Measurements from ENCODE around the gene SHB. TPM values are rescaled to one million over a fixed set of nuclear protein-coding genes. Genes with fewer than 3 reads are reported as not detected.

Gene SHB
- total and polyA plus RNA-seq, 10 donors, result 1.2 to 20.5 (median 7.1) TPM

DNA sequence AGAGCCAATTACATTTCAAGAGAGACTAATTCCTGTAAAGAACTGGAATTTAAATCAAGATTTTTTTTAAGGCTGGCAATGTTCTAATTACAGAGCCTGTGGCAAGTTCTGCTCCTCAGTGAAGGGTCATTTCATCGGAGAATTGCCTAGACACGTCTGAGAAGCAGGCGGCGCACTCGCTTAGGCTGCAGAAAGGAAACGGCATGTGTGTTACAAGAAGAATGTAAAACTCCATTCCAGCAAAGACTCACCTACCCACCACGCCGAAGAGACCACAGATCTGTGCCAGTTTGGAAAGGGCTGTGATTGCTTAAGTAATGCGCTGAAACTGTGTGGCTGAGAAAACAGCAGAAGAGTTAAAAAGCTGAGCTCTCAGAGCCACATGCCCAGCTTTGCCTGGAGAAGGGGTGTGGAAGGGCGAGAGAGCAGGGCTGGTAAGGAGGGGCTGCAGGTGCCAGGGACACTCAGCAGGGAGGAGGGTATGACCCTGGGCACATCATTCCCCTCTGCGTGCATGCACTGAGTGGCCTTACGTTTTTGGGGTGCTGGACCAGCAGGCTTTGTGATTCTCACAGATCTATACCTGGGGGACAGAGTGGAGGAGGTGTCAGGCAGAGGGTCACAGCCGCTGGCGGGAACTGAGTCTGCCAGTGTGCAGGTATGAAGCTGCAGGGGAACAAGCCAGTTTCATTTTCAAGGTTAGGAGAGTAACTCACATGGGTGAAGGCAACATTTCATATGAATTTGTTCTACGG, 147.3 kb downstream of the SHB start:
- peak; percentile 53 for DNase-seq
- H3K4me3 ChIP-seq, result no peak overlapping the region
- H3K36me3 ChIP-seq, result no peaks in the 10 kb centered on the region
- 85 to 93% (median 89%) methylated on average over 13 to 15 of the region's 15 CpGs for WGBS, 5 donors
- peaks cover 0 to 27% (median 10%) of the 10 kb centered on the region in 6 donors for H3K4me1 ChIP-seq
- TF ChIP-seq POLR2AphosphoS5 (IDR thresholded peaks at IDR 0.05) (no peak), POLR2A (IDR thresholded peaks at IDR 0.05) (no peak)
- TF ChIP-seq, protein P1, sequence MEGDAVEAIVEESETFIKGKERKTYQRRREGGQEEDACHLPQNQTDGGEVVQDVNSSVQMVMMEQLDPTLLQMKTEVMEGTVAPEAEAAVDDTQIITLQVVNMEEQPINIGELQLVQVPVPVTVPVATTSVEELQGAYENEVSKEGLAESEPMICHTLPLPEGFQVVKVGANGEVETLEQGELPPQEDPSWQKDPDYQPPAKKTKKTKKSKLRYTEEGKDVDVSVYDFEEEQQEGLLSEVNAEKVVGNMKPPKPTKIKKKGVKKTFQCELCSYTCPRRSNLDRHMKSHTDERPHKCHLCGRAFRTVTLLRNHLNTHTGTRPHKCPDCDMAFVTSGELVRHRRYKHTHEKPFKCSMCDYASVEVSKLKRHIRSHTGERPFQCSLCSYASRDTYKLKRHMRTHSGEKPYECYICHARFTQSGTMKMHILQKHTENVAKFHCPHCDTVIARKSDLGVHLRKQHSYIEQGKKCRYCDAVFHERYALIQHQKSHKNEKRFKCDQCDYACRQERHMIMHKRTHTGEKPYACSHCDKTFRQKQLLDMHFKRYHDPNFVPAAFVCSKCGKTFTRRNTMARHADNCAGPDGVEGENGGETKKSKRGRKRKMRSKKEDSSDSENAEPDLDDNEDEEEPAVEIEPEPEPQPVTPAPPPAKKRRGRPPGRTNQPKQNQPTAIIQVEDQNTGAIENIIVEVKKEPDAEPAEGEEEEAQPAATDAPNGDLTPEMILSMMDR (IDR thresholded peaks at IDR 0.05 in 8 of 11, conservative IDR thresholded peaks at IDR 0.05 in 3 of 11), result no peak
- H3K9me3 ChIP-seq, result no peaks in the 10 kb centered on the region
- H3K27ac ChIP-seq, result no peak overlapping the region
- no peaks in the 10 kb centered on the region for H3K27me3 ChIP-seq (replicated peaks in 1 of 7)
- intact Hi-C loops (cut with DNase I; ENCODE audit: low total_unique reads), result no loop called here

DNA sequence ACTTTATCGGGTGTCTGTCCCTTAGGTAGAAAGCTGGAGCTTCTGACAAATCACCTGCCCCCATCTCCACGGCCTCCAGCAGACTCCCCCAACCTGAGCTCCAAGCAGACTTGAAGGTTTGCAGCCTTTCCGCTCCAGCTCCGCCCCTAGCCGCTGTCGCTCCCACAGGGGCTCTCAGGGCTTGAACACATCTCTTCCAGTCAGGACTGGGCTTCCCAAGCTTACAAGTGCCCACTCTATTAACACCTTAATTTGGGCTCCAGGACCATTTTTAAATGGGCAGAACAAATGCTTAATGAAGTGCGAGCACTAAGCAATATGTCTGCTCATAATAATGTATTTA, 147.9 kb downstream of the SHB start:
- intact Hi-C loops (cut with DNase I; ENCODE audit: low total_unique reads), result no loop called here
- DNase-seq, result peak; percentile 38
- no peaks in the 10 kb centered on the region for H3K27me3 ChIP-seq (replicated peaks in 1 of 7)
- H3K4me3 ChIP-seq, result no peak overlapping the region
- H3K9me3 ChIP-seq, result no peaks in the 10 kb centered on the region
- TF ChIP-seq POLR2A (IDR thresholded peaks at IDR 0.05), result no peak
- TF ChIP-seq, protein P1 (IDR thresholded peaks at IDR 0.05 in 8 of 11, conservative IDR thresholded peaks at IDR 0.05 in 3 of 11), result no peak
- no peak for TF ChIP-seq POLR2AphosphoS5 (IDR thresholded peaks at IDR 0.05)
- no peak overlapping the region for H3K27ac ChIP-seq
- WGBS, 5 donors, result 88 to 97% (median 91%) methylated on average over 7 of the region's 7 CpGs
- H3K36me3 ChIP-seq, result no peaks in the 10 kb centered on the region
- peaks cover 0 to 27% (median 14%) of the 10 kb centered on the region in 6 donors for H3K4me1 ChIP-seq

GRCh38 chr9:37920471-37921167, 148.4 kb downstream of the SHB start:
- Histone ChIP-seq H3K4me3 (no peak overlapping the region), H3K27ac (no peak overlapping the region), H3K27me3 (replicated peaks in 1 of 7) (no peaks in the 10 kb centered on the region), H3K36me3 (no peaks in the 10 kb centered on the region), H3K9me3 (no peaks in the 10 kb centered on the region), H3K4me1 (peaks cover 0 to 32% (median 14%) of the 10 kb centered on the region in 6 donors)
- peak; percentile 70 for DNase-seq
- TF ChIP-seq, protein P1 (IDR thresholded peaks at IDR 0.05 in 8 of 11, conservative IDR thresholded peaks at IDR 0.05 in 3 of 11), result no peak
- TF ChIP-seq POLR2A (IDR thresholded peaks at IDR 0.05), result no peak
- WGBS, 5 donors, result 91 to 97% (median 91%) methylated on average over 5 of the region's 5 CpGs
- intact Hi-C loops (cut with DNase I; ENCODE audit: low total_unique reads), result no loop called here

DNA sequence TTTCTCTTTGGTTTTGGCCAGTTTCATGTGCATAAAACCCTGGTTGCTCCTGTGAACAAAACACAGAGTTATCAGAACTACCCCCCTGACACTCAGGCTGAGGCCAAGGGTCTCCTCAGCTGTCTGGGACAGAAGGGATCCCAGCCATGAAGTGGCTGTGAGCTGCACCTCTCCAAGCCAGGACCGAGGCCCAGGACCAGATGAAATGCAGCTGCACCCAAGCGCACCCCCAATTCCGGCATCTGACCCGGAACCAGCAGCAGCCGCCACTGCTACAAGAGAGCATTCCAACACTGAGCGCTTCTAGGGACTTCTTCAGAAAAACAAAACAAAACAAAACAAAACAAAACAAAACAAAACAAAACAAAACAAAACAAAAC, 149.1 kb downstream of the SHB start:
- Histone ChIP-seq H3K27ac (no peak overlapping the region), H3K4me3 (no peak overlapping the region), H3K27me3 (replicated peaks in 1 of 7) (no peaks in the 10 kb centered on the region), H3K36me3 (no peaks in the 10 kb centered on the region), H3K4me1 (peaks cover 0 to 34% (median 14%) of the 10 kb centered on the region in 6 donors), H3K9me3 (no peaks in the 10 kb centered on the region)
- WGBS, 5 donors, result 89 to 97% (median 96%) methylated on average over 6 of the region's 6 CpGs
- peak; percentile 43 for DNase-seq
- TF ChIP-seq POLR2A (IDR thresholded peaks at IDR 0.05) (no peak), POLR2AphosphoS5 (IDR thresholded peaks at IDR 0.05) (no peak)
- TF ChIP-seq, protein P1 (IDR thresholded peaks at IDR 0.05 in 8 of 11, conservative IDR thresholded peaks at IDR 0.05 in 3 of 11), result no peak
- intact Hi-C loops (cut with DNase I; ENCODE audit: low total_unique reads), result loop anchor here (10.0 kb wide), 2 partner anchors 245 to 445 kb away; no protein-coding TSS in a partner anchor
